GM23248 (cell line): ENCODE data around the gene PANK4. TPM values are rescaled to one million over a fixed set of nuclear protein-coding genes. Genes with fewer than 3 reads are reported as not detected.
A peak's percentile ranks its signal among the peaks of the same experiment; 100 is the strongest.

ENCODE experiments used
- DNase-seq: peaks from one replicate; pipeline ENCODE4 v3.0.0-alpha.2; 2015
- H2AFZ ChIP-seq: fragments of 200-600 bp; sonication (generic); 2 replicates; pipeline ENCODE4 v1.6.1; 2016; ENCODE audit warnings: antibody characterized with exemption
- H3F3A ChIP-seq: fragments of 200-600 bp; sonication (generic); 2 replicates; pipeline ENCODE4 v1.6.1; 2016; ENCODE audit warnings: mild to moderate bottlenecking, antibody characterized with exemption, mixed run types; ENCODE audit not compliant: insufficient read depth
- H3K27ac ChIP-seq: fragments of 200-600 bp; sonication (generic); 2 replicates; pipeline ENCODE4 v1.5.1; 2016; ENCODE audit warnings: mild to moderate bottlenecking
- H3K27me3 ChIP-seq: fragments of 200-600 bp; sonication (generic); replicated peaks from 2 replicates; pipeline ENCODE4 v1.6.1; 2016; ENCODE audit warnings: mild to moderate bottlenecking; ENCODE audit not compliant: insufficient read depth
- H3K36me3 ChIP-seq: fragments of 200-600 bp; sonication (generic); 2 replicates; pipeline ENCODE4 v1.6.1; 2016; ENCODE audit warnings: low read depth, mild to moderate bottlenecking
- H3K4me1 ChIP-seq: fragments of 200-600 bp; sonication (generic); 2 replicates; pipeline ENCODE4 v1.6.1; 2016; ENCODE audit warnings: mild to moderate bottlenecking; ENCODE audit not compliant: insufficient read depth
- H3K4me2 ChIP-seq: fragments of 200-600 bp; sonication (generic); one replicate; pipeline ENCODE4 v1.6.1; 2016; ENCODE audit warnings: mild to moderate bottlenecking; ENCODE audit not compliant: unreplicated experiment
- H3K4me3 ChIP-seq: fragments of 200-600 bp; sonication (generic); 2 replicates; pipeline ENCODE4 v1.5.1; 2016; ENCODE audit warnings: mild to moderate bottlenecking
- H3K79me2 ChIP-seq: fragments of 200-600 bp; sonication (generic); 2 replicates; pipeline ENCODE4 v1.6.1; 2016; ENCODE audit warnings: mild to moderate bottlenecking; ENCODE audit not compliant: insufficient read depth
- H3K9ac ChIP-seq: fragments of 200-600 bp; sonication (generic); 2 replicates; pipeline ENCODE4 v1.6.1; 2016; ENCODE audit warnings: mild to moderate bottlenecking
- H3K9me2 ChIP-seq: fragments of 200-600 bp; sonication (generic); 2 replicates; pipeline ENCODE4 v1.6.1; 2016; ENCODE audit warnings: mixed run types, mild to moderate bottlenecking, moderate library complexity; ENCODE audit not compliant: insufficient read depth
- H3K9me3 ChIP-seq: fragments of 200-600 bp; sonication (generic); one replicate; pipeline ENCODE4 v1.6.1; 2017; ENCODE audit warnings: low read depth
- H4K20me1 ChIP-seq: fragments of 200-600 bp; sonication (generic); 2 replicates; pipeline ENCODE4 v1.6.0; 2016; ENCODE audit not compliant: insufficient read depth
- EZH2 ChIP-seq: fragments of 200-600 bp; sonication (generic); IDR thresholded peaks from 2 replicates; pipeline ENCODE4 v1.6.1; 2018; ENCODE audit warnings: antibody characterized with exemption, mild to moderate bottlenecking; ENCODE audit not compliant: insufficient read depth, poor library complexity, severe bottlenecking
- EZH2phosphoT487 ChIP-seq: fragments of 200-600 bp; sonication (generic); IDR thresholded peaks from 2 replicates; pipeline ENCODE4 v1.6.1; 2018; ENCODE audit warnings: antibody characterized with exemption, moderate library complexity, mild to moderate bottlenecking, low read depth; ENCODE audit not compliant: insufficient read depth
- WGBS, 2 experiments: methylation state at CpG; one replicate each; pipeline ENCODE4 v1.1.6; 2015 to 2017; ENCODE audit warnings: low lambda C conversion rate in 2 of 2, low coverage in 1 of 2; ENCODE audit errors: missing lambda C conversion rate in 2 of 2; 5-methylcytosine and 5-hydroxymethylcytosine counted together
- in situ Hi-C: fragments of 300-500 bp; cut with MboI; formaldehyde crosslinking; loops from 2 replicates; pipeline ENCODE4 v1.15.0; 2020
- polyA plus RNA-seq: library from polyadenylated mRNA; unstranded; fragments of >200 nt; fragmentation: Nextera tagmentation; extraction: Ambion mirVana; gene quantifications from 2 replicates; pipeline ENCODE4 v1.2.1, GENCODE V29; 2016
- total RNA-seq: library from RNA; depleted of rRNA; stranded (reverse); fragments of >200 nt; shearing (Covaris generic); gene quantifications from 2 replicates; pipeline ENCODE4 v1.2.3, GENCODE V29; 2014

The PANK4 gene
- total and polyA plus RNA-seq, 2 experiments from 2014 or later, result 15.5 to 29.7 TPM

- H3K36me3 ChIP-seq, result no peaks in the 10 kb centered on the region; the same call in 1 of the 2 replicates
- 80 to 81% methylated on average over 18 to 24 of the region's 24 CpGs for WGBS, 2 experiments
- H2AFZ ChIP-seq, result no peak overlapping the region
- no peak overlapping the region for H3K4me3 ChIP-seq
- TF ChIP-seq EZH2phosphoT487, result no peak
- no peaks in the 10 kb centered on the region for H3K9me3 ChIP-seq
- H3K27me3 ChIP-seq, result peaks cover 10% of the 10 kb centered on the region
- no peak overlapping the region for H3K27ac ChIP-seq
- H3K79me2 ChIP-seq, result no peaks in the 10 kb centered on the region
- in situ Hi-C loops, result loop anchor here (25.0 kb wide), 1 partner anchor 321 kb away; the partner anchor contains the start of gene FAAP20
- no peaks in the 10 kb centered on the region for H3K9me2 ChIP-seq
- H3K4me1 ChIP-seq, result no peaks in the 10 kb centered on the region
- no peak overlapping the region for H3K4me2 ChIP-seq
- no peak overlapping the region for H3K9ac ChIP-seq
- no peaks in the 10 kb centered on the region for H4K20me1 ChIP-seq
- no peaks in the 10 kb centered on the region for H3F3A ChIP-seq
- no peak for DNase-seq
These were observed 18.2 kb downstream of the PANK4 start for GRCh38 chr1:2508180-2508579.

DNA sequence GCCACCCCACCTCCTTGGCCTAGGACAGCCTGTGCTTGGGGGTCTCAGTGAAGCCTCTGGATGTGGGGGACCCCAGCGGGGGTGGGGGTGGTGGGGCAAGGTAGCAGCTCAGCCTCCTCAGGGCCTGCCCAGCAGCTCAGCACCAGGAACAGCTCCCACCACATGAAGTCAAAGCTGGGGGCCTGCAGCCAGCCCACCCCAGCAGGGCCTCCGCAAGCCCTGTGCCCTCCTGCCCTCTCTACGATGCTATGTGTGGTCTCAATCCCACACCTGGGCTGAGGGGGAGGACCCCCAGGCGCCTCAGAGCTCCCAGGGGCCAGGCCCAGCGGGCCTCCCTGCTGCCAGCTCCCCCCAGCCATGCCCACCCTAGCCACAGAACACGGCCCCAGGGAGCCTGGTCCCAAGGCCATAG lies 18.6 kb downstream of the PANK4 start:
- TF ChIP-seq EZH2 (no peak), EZH2phosphoT487 (no peak)
- Histone ChIP-seq H3F3A (no peaks in the 10 kb centered on the region), H2AFZ (no peak overlapping the region), H3K4me2 (no peak overlapping the region), H3K9me3 (no peaks in the 10 kb centered on the region), H4K20me1 (no peaks in the 10 kb centered on the region), H3K9ac (no peak overlapping the region), H3K4me3 (no peak overlapping the region), H3K9me2 (no peaks in the 10 kb centered on the region), H3K36me3 (no peaks in the 10 kb centered on the region; the same call in 1 of the 2 replicates), H3K4me1 (no peaks in the 10 kb centered on the region), H3K27me3 (peaks cover 10% of the 10 kb centered on the region), H3K79me2 (no peaks in the 10 kb centered on the region), H3K27ac (no peak overlapping the region)
- in situ Hi-C loops, result loop anchor here (25.0 kb wide), 1 partner anchor 320 kb away; the partner anchor contains the start of gene FAAP20
- no peak for DNase-seq
- WGBS, 2 experiments, result 80 to 90% methylated on average over 5 to 6 of the region's 6 CpGs

DNA sequence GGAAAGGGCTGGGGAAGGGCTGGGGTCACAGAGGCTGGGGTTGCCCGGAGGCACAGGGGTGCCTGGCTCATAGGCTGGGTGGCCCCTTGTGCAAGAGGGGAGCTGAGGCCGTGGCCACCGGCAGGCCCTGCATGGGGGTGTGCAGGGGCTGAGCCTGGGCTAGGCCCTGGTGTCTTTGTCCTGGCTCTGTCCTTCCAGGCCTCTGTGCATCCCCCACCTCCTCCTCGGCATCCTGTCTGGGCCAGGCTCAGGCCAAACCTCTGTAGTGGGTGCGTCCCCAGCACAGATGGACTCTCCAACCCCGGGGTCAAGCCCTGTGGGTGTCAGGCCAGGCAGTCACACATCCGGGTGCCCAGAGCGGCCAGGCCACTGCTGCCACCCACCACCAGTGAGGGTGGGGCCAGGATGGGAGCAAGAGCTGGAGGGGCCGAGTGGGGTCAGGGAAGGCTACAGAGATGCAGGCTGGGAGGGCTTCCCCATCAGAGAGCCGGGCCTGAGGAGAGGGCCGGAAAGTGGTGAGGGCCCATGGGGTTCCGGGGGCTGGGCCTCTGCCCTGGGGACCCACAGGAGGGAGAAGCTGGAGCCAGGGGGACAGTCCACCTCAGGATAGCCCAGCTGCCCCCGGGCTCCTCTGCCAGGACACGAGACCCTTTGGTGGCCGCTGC lies 19.4 kb downstream of the PANK4 start:
- no peaks in the 10 kb centered on the region for H3K4me1 ChIP-seq
- TF ChIP-seq EZH2phosphoT487, result no peak
- TF ChIP-seq EZH2, result no peak
- in situ Hi-C loops, result loop anchor here (25.0 kb wide), 1 partner anchor 320 kb away; the partner anchor contains the start of gene FAAP20
- H3K27ac ChIP-seq, result no peak overlapping the region
- no peaks in the 10 kb centered on the region for H3K9me2 ChIP-seq
- 59 to 60% methylated on average over 10 to 15 of the region's 15 CpGs for WGBS, 2 experiments
- no peaks in the 10 kb centered on the region for H4K20me1 ChIP-seq
- no peak overlapping the region for H2AFZ ChIP-seq
- DNase-seq, result no peak
- H3K4me3 ChIP-seq, result no peak overlapping the region
- H3K27me3 ChIP-seq, result peaks cover 10% of the 10 kb centered on the region
- H3K9ac ChIP-seq, result no peak overlapping the region
- H3K9me3 ChIP-seq, result no peaks in the 10 kb centered on the region
- H3K4me2 ChIP-seq, result no peak overlapping the region
- H3K36me3 ChIP-seq, result no peaks in the 10 kb centered on the region
- no peaks in the 10 kb centered on the region for H3F3A ChIP-seq
- no peaks in the 10 kb centered on the region for H3K79me2 ChIP-seq

- in situ Hi-C loops, result loop anchor here (25.0 kb wide), 1 partner anchor 319 kb away; the partner anchor contains the start of gene FAAP20
- H3K4me1 ChIP-seq, result no peaks in the 10 kb centered on the region
- H3K36me3 ChIP-seq, result no peaks in the 10 kb centered on the region
- no peak for TF ChIP-seq EZH2
- TF ChIP-seq EZH2phosphoT487, result no peak
- H3K9me3 ChIP-seq, result no peaks in the 10 kb centered on the region
- H3K79me2 ChIP-seq, result no peaks in the 10 kb centered on the region
- no peak overlapping the region for H2AFZ ChIP-seq
- no peaks in the 10 kb centered on the region for H4K20me1 ChIP-seq
- DNase-seq, result peak; percentile 37
- H3K9me2 ChIP-seq, result no peaks in the 10 kb centered on the region
- 49 to 53% methylated on average over 25 to 30 of the region's 30 CpGs for WGBS, 2 experiments
- H3F3A ChIP-seq, result no peaks in the 10 kb centered on the region
- H3K4me3 ChIP-seq, result no peak overlapping the region
- no peak overlapping the region for H3K4me2 ChIP-seq
- H3K27ac ChIP-seq, result no peak overlapping the region
- H3K27me3 ChIP-seq, result peaks cover 10% of the 10 kb centered on the region
- H3K9ac ChIP-seq, result no peak overlapping the region
These were observed 20.2 kb downstream of the PANK4 start for GRCh38 chr1:2506007-2506860.
